Measurements from ENCODE around the gene APC. TPM values are rescaled to one million over a fixed set of nuclear protein-coding genes. Genes with fewer than 3 reads are reported as not detected.

The APC gene
- total RNA-seq, 1 experiment from 2014 or later = 24.0 TPM

GRCh38 chr5:112870966-112871365, 133.3 kb downstream of the APC start:
- H3K36me3 ChIP-seq (ENCODE audit: control insufficient read depth in 1 of 2, insufficient read depth in 2 of 2, low read length in 2 of 2) = peaks cover 28 to 33% of the 10 kb centered on the region in 2 experiments
- TF ChIP-seq ZBTB33 (IDR thresholded peaks at IDR 0.05; ENCODE audit: extremely low read depth, insufficient replicate concordance, low read length) = no peak
- no peak for TF ChIP-seq SIN3A (IDR thresholded peaks at IDR 0.05; ENCODE audit: low read depth)
- no peak for TF ChIP-seq MAX (IDR thresholded peaks at IDR 0.05)
- TF ChIP-seq ATF3 (IDR thresholded peaks at IDR 0.05) = no peak
- no peak for TF ChIP-seq ELF1 (IDR thresholded peaks at IDR 0.05; ENCODE audit: borderline replicate concordance, low read depth)
- TF ChIP-seq FOSL1 (IDR thresholded peaks at IDR 0.05; ENCODE audit: low read depth) = no peak
- TF ChIP-seq ZNF274 (IDR thresholded peaks at IDR 0.05; ENCODE audit: low read depth, low read length) = no peak
- no peaks in the 10 kb centered on the region for H3K27me3 ChIP-seq (ENCODE audit: insufficient read depth, low read length)
- no peaks in the 10 kb centered on the region for H3K4me1 ChIP-seq (ENCODE audit: control insufficient read depth in 1 of 2, insufficient read depth in 2 of 2, low read length in 2 of 2)
- H3K79me2 ChIP-seq (ENCODE audit: insufficient read depth, low read length) = peaks cover 12% of the 10 kb centered on the region
- H3K9me2 ChIP-seq (ENCODE audit: insufficient read depth) = no peaks in the 10 kb centered on the region
- intact Hi-C loops (cut with micrococcal nuclease) = no loop called here
- BruUV-seq (replicated peaks) = no TSS peak
- no peak overlapping the region for H3K4me3 ChIP-seq (replicated peaks in 1 of 2; ENCODE audit: low read depth in 1 of 2, low read length in 2 of 2)
- RAD21 ChIA-PET (ENCODE audit: low non-redundant PET in 1 of 2, low total read pairs in 2 of 2, uncharacterized antibody in 2 of 2, unreplicated experiment in 2 of 2) = no interaction called here
- no peak overlapping the region for H3K4me2 ChIP-seq (ENCODE audit: low read length)
- POLR2A ChIA-PET = no interaction called here
- CTCF ChIA-PET = no interaction called here
- H4K20me1 ChIP-seq (ENCODE audit: insufficient read depth) = no peaks in the 10 kb centered on the region
- DNase-seq (ENCODE audit: low read depth, low spot score) = no peak
- H3K9ac ChIP-seq (ENCODE audit: low read length) = no peak overlapping the region
- no peak overlapping the region for H2AFZ ChIP-seq (ENCODE audit: low read depth, low read length, poor library complexity, severe bottlenecking)
- no peaks in the 10 kb centered on the region for H3K9me3 ChIP-seq (ENCODE audit: control insufficient read depth in 1 of 2, insufficient read depth in 1 of 2, low read depth in 1 of 2, low read length in 2 of 2)
- H3K27ac ChIP-seq (ENCODE audit: low read depth, low read length) = no peak overlapping the region
- ATAC-seq = no peak

GRCh38 chr5:112876362-112876761, 138.7 kb downstream of the APC start:
- no peak overlapping the region for H3K9ac ChIP-seq (ENCODE audit: low read length)
- H3K4me2 ChIP-seq (ENCODE audit: low read length) = no peak overlapping the region
- intact Hi-C loops (cut with micrococcal nuclease) = no loop called here
- peaks cover 4 to 8% of the 10 kb centered on the region in 2 experiments; a peak in 3 of 4 replicates for H3K4me1 ChIP-seq (ENCODE audit: control insufficient read depth in 1 of 2, insufficient read depth in 2 of 2, low read length in 2 of 2)
- ChIA-PET CTCF (no interaction called here), RAD21 (ENCODE audit: low non-redundant PET in 1 of 2, low total read pairs in 2 of 2, uncharacterized antibody in 2 of 2, unreplicated experiment in 2 of 2) (no interaction called here), POLR2A (no interaction called here)
- no peak overlapping the region for H2AFZ ChIP-seq (ENCODE audit: low read depth, low read length, poor library complexity, severe bottlenecking)
- no TSS peak for BruUV-seq (replicated peaks)
- DNase-seq (ENCODE audit: low read depth, low spot score) (no peak), ATAC-seq (no peak)
- no peaks in the 10 kb centered on the region for H3K9me3 ChIP-seq (ENCODE audit: control insufficient read depth in 1 of 2, insufficient read depth in 1 of 2, low read depth in 1 of 2, low read length in 2 of 2)
- no peaks in the 10 kb centered on the region for H3K9me2 ChIP-seq (ENCODE audit: insufficient read depth)
- H3K79me2 ChIP-seq (ENCODE audit: insufficient read depth, low read length) = no peaks in the 10 kb centered on the region; the same call in 1 of the 2 replicates
- no peaks in the 10 kb centered on the region for H3K27me3 ChIP-seq (ENCODE audit: insufficient read depth, low read length)
- H4K20me1 ChIP-seq (ENCODE audit: insufficient read depth) = no peaks in the 10 kb centered on the region
- H3K36me3 ChIP-seq (ENCODE audit: control insufficient read depth in 1 of 2, insufficient read depth in 2 of 2, low read length in 2 of 2) = peaks cover 4 to 5% of the 10 kb centered on the region in 2 experiments; a peak in 3 of 4 replicates
- no peak for TF ChIP-seq SP1 (IDR thresholded peaks at IDR 0.05; ENCODE audit: low read depth)
- no peak for TF ChIP-seq POLR2AphosphoS5 (IDR thresholded peaks at IDR 0.05; ENCODE audit: low read depth, low read length)
- TF ChIP-seq ZNF274 (IDR thresholded peaks at IDR 0.05; ENCODE audit: low read depth, low read length) = no peak
- TF ChIP-seq REST (IDR thresholded peaks at IDR 0.05; ENCODE audit: low read depth) = no peak
- no peak for TF ChIP-seq EZH2 (IDR thresholded peaks at IDR 0.05)
- no peak for TF ChIP-seq ZFX (IDR thresholded peaks at IDR 0.05)
- TF ChIP-seq EGR1 (IDR thresholded peaks at IDR 0.05; ENCODE audit: low read depth) = no peak
- no peak for TF ChIP-seq JUND (IDR thresholded peaks at IDR 0.05)
- no peak for TF ChIP-seq SIN3A (IDR thresholded peaks at IDR 0.05; ENCODE audit: low read depth)
- H3K4me3 ChIP-seq (replicated peaks in 1 of 2; ENCODE audit: low read depth in 1 of 2, low read length in 2 of 2) = no peak overlapping the region
- no peak overlapping the region for H3K27ac ChIP-seq (ENCODE audit: low read depth, low read length)
